GM18505 (cell line): ENCODE measurements around the gene HNRNPH3.
"Not testable (repeated sequence)": the region's sequence is repeated elsewhere in the genome, so short reads cannot be mapped to it uniquely, and the experiment has no call there.

Experiments
- ATAC-seq: cut with Tn5 transposase; IDR thresholded peaks from one replicate; pipeline ENCODE4 v1.9.1; 2021; ENCODE audit not compliant: unreplicated experiment
- POLR2A ChIP-seq: IDR thresholded peaks from 4 replicates; pipeline ENCODE4 v1.6.1; 2011; ENCODE audit warnings: borderline replicate concordance; ENCODE audit not compliant: insufficient read depth, insufficient read length; ENCODE audit errors: extremely low read depth

HNRNPH3 gene

DNA sequence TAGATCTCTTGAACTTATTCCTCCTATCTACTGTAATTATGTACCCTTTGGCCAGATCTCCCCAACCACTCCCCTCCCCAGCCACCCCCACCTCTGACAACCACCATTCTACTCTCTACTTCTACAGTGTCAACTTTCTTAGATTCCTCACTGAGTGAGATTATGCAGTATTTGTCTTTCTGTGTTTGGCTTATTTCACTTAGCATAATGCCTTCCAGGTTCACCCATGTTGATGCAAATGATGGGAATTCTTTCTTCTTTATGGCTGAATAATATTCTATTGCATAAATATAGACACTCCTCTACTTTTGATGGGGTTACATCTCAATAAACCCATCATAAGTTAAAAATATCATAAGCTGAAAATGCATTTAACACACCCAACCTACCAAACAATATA, 21.3 kb upstream of the HNRNPH3 start:
- no peak for TF ChIP-seq POLR2A
- ATAC-seq, result no peak

DNA sequence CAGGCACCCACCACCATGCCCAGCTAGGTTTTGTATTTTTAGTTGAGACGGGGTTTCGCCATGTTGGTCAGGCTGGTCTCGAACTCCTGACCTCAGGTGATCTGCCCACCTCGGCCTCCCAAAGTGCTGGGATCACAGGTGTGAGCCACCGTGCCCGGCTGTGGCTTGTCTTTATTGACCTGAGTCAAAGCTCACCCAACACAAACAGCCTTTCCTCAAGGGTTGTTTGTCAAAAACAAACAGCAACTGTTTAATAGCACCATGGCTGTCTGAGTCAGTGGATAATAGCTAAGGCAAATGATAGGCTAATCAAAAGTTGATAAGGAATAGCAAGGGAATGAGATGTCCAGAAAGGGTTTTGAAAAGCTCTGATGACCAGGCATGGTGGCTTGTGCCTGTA, 16.9 kb upstream of the HNRNPH3 start:
- not testable (repeated sequence) for ATAC-seq

DNA sequence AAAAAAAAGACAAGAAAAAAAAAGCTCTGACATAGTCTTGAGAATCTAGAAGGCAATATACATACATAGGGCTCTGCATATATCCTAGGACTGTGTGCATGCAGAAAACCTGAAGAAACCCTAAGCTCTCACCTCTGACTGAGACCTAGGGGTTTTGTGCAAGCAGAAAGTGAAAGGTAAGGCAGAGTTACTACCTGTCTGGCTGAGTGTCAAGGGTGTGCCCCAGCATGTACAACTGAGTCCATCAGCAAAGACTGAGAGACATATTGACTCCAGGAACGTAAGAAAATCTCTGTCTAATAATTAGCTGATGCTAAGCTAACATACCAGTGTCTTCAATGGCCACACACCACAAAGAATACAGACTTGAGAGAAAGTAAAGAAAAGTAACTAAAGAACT, 16.3 kb upstream of the HNRNPH3 start:
- no peak for TF ChIP-seq POLR2A
- ATAC-seq, result no peak

DNA sequence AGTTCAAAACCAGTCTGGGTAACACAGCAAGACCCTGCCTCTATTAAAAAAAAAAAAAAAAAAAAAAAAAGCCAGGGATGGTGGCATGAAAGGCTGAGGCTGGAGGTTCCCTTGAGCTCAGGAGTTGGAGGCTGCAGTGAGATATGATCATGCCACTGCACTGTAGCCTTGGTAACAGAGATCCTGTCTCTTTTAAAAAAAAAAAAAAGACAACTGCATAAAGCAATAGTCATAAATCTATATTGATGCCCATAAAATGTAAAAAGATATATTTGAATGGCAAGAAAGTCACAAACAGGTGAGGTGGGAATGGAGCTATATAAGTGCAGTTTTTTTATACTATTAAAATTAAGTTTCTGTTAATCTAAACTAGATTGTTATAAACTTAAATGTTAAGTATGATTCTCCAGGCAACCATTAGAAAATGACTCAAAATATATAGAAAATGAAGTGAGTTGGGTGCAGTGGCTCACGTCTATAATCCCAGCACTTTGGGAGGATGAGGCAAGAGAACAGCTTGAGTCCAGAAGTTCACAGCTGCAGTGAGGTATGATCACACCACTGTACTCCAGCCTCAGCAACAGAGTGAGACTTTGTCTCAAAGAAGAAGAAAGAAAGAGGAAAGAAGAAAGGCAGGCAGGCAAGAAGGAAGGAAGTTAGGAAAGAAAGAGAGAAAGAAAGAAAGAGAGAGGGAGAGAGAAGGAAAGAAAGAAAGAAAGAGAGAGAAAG, 13.4 kb upstream of the HNRNPH3 start:
- ATAC-seq, result no peak
- no peak for TF ChIP-seq POLR2A

DNA sequence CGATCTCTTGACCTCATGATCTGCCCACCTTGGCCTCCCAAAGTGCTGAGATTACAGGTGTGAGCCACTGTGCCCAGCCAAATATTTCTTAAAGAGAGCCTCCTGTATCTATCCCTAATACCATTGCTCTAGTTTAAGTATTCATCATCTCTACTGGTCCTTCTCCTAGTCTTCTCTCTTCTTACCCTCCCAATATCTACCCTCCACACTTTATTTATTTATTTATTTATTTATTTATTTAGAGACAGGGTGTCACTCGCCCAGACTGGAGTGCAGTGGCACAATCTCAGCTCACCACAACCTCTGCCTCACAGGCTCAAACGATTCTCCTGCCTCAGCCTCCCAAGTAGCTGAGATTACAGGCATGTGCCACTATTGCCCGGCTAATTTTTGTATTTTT, 7.5 kb upstream of the HNRNPH3 start:
- not testable (repeated sequence) for ATAC-seq

DNA sequence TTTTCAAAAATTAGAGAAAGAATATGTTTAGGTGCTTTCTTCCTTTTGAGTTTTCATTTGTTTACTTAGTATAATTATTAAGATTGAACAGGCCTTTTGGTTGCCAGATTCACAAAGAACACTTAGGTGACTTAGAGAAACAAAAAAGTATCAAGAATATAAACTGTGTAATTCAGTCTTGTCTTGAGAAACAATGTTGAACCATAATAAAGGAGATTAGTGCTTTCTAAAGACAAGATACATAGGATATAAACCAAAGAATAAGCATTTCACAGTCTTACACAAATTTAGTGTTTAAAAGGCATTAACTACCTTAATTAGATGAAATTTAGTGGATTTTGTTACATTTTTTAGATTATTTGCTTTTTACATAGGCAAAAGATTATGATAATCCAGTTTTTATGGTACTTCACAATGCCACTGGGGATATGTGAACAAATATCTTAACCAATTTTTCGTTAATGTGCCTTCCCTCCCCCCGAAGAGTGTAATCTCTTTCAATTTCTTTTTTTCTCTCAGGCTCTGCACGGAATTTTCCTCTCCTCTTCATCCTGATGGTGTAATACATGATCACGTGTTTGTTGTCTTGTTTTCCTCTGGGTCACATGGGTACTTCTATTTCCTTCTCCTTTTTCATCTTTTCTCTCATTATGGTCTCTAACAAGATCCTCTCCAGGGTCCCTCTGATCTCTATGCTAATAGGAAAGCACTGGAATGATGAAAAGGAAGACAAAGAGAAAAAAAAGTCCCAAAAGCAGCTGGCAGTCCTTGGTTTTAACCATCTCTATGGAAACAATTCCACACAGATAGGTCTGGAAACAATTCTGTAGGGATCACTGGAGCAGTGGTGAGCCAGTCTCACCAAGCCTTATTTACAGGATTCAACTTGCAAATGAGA, 3.7 kb upstream of the HNRNPH3 start:
- no peak for TF ChIP-seq POLR2A
- no peak for ATAC-seq

DNA sequence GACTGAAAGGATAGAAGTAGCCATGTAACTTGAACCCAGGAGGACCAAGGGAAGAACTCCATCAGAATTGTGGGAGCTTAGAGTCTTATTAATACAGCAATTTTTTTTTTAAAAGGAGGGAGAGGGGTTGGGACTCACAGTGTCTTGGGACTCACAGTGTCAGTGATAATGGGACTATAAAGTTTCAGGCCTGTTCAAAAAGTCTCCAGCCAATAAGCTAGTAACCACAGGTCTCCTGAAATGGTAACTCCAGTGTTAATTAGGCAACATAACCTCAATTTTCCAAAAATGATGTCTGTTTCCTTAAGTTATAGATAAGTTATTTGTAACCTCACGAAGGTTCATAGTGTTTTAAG, 2.4 kb upstream of the HNRNPH3 start:
- ATAC-seq, result no peak
- no peak for TF ChIP-seq POLR2A

DNA sequence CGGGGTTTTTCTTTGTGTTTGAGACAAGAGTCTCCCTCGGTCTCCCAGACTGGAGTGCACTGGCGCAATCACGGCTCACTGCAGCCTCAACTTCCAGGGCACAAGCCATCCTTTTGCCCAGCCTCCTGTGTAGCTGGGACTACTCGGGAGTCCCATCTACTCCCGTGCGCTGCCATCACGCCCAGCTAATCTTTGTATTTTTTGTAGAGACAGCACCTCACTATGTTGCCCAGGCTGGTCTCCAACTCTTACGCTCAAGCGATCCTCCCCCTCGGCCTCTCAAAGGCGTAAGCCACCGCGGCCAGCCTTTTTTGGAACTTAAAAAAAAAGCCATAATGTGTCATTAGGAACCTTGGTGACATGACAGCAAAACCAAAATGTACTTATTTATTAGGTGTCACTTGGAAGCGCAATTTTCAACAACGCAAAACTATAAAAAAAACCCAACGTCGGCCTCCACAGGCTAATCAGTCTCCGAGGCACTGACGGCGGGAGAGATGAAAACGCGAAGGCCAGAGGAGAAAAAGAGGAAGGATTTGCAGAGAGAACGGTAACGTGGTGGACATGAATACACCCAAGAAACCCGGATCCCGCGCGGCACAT, 911 bp upstream of the HNRNPH3 start:
- ATAC-seq, result no peak
- no peak for TF ChIP-seq POLR2A

DNA sequence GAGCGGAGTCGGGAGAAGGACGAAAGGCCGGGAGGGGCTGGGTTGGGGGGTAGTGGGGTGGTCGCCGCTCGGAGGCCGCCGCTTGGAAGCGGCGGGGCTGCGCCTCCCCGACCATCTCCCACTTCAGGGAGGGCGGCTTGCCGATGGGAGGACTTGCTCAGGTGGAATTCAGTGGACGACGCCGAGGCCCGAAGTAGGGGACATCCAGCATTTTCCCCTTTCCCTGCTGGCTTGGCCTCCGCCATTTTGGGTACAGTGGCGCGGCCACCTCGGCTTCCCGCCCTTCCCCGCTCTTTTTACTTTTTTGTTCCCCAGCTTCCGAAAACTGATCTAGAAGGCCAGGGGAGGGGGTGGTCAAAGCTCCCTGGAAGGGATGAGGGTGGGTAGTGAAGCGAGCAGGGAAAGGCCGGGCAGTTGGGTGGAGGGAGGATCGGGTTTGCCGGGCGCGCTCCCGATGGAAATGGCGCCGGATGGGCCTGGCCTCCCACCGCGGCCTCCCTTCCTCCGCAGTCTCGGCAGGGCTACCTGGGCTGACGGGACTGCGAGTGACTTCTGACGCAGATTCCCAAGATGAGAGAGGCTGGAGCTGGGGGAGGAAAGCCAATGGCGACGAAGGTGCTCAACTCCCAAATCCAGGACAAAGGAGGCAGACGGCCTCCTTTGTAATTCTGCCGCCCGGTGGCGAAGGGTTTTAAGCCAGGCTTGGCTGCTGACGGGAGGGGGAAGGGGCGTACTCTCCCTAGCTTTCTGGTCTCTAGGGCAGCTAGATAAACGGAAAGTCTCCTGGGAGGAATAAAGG, 594 bp downstream of the HNRNPH3 start, which contains the start of gene PBLD:
Gene PBLD (minus strand): TSS at position 670 of the 799 bp plus-strand sequence. CDS start 26,084 bp downstream, outside the sequence.
- peak; percentile 48 for TF ChIP-seq POLR2A
- peak; percentile 27 for ATAC-seq

DNA sequence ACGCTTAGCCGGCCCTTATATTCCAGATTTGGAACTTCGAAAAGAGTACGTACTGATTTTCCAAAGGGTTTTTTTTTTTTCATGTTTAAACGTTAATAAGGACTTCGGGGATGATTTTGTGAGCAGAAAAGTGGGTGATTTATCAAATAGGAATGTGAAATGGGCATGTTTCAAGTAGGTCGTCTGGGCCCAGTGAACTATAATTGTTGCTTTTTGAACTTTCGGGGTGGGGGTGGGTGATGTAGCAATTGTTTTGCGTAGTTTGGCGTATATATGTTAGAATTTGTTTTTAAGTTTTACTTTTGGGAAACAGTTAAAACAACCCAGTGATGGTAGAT, 1.2 kb downstream of the HNRNPH3 start:
- no peak for ATAC-seq
- TF ChIP-seq POLR2A, result no peak

DNA sequence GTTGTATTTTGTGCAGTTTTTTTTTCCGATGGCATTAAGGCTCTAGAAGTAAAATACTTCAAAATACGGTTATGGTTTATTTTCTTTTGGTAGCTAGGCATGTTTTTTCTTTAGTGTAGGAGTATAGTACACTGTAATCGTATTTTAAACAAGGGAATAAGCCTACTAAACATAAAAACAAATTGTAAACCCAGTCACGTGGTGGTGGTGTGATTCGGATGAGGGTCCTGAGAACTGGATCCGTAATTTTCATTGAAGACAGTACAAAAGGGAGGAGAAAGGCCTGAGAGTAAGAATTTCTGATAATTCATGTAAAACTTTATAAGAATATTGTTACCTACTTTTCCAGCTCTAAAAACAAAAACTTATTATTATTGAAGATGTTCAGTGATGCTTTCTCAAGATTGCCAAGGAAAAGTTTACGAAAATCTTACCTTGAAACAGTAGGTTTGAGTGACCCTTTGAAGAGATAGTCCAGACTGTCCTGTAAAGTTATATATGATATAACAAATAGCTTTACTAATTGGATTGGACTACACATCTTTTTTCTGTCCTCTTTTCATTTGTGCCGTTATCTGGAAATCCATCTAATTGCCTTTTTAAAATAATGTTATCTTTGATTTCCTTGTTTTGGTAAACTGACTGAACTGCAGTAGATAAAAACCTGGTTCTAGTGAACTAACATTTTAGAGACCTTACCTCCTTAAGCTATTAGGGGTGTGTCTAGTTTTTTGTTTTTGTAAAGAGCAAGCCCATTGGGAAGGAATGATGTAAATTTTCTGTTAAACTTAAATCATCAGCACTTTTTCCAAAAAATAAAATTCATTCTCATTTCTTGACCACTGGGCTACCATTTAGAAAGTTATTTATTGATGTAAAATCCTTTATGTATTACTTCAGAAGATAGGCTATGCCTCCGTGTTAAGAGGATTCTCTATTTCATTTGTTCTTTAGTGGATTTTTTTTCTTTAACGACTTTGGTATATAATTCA, 1.9 kb downstream of the HNRNPH3 start:
- no peak for TF ChIP-seq POLR2A
- ATAC-seq, result no peak
